Neural progenitor cell (in vitro differentiated cells): ENCODE measurements around the gene SREBF2.

Source experiments
- CTCF ChIP-seq: fragments of 200-600 bp; sonication (generic); IDR thresholded peaks from 2 replicates; pipeline ENCODE4 v1.5.1; 2017; ENCODE audit warnings: antibody characterized with exemption, mild to moderate bottlenecking
- EZH2phosphoT487 ChIP-seq: fragments of 200-600 bp; sonication (generic); IDR thresholded peaks from 2 replicates; pipeline ENCODE4 v1.6.1; 2017; ENCODE audit warnings: antibody characterized with exemption

GRCh38 chr22:41929418-41929810 lies 96.5 kb downstream of the SREBF2 start:
- TF ChIP-seq CTCF (no peak), EZH2phosphoT487 (no peak)
